ENCODE results near the gene RAET1L.
A peak's percentile ranks its signal among the peaks of the same experiment; 100 is the strongest.
"Not testable (repeated sequence)": the region's sequence is repeated elsewhere in the genome, so short reads cannot be mapped to it uniquely, and the experiment has no call there.

RAET1L gene

GRCh38 chr6:149990661-149991471 lies 34.5 kb downstream of the RAET1L start:
- peak; percentile 68 for DNase-seq

GRCh38 chr6:149990212-149990660 lies 35.1 kb downstream of the RAET1L start:
- peak; percentile 40 for DNase-seq

- peak; percentile 52 for DNase-seq
Measured at GRCh38 chr6:149988550-149989346, 36.6 kb downstream of the RAET1L start.

- DNase-seq = no peak
Measured at GRCh38 chr6:149987602-149988107, 37.7 kb downstream of the RAET1L start.

- DNase-seq = no peak
Measured at GRCh38 chr6:149985481-149985937, 39.8 kb downstream of the RAET1L start.

GRCh38 chr6:149984773-149985172 lies 40.6 kb downstream of the RAET1L start:
- peak; percentile 24 for DNase-seq

GRCh38 chr6:149983145-149983544 lies 42.2 kb downstream of the RAET1L start:
- DNase-seq = peak; percentile 19

- no peak for DNase-seq
Measured at GRCh38 chr6:149979293-149979692, 46.0 kb downstream of the RAET1L start.

GRCh38 chr6:149978610-149979009 lies 46.7 kb downstream of the RAET1L start:
- DNase-seq = no peak

- no peak for DNase-seq
Measured at GRCh38 chr6:149977221-149977620, 48.1 kb downstream of the RAET1L start.

GRCh38 chr6:149975400-149975799 lies 49.9 kb downstream of the RAET1L start:
- DNase-seq = no peak

- DNase-seq = no peak
Measured at GRCh38 chr6:149974825-149975224, 50.5 kb downstream of the RAET1L start.

GRCh38 chr6:149974394-149974793 lies 50.9 kb downstream of the RAET1L start:
- not testable (repeated sequence) for DNase-seq

GRCh38 chr6:149969635-149970034 lies 55.7 kb downstream of the RAET1L start:
- no peak for DNase-seq

- DNase-seq = not testable (repeated sequence)
Measured at GRCh38 chr6:149968909-149969308, 56.4 kb downstream of the RAET1L start.
